Measurements from ENCODE around the gene USP34. TPM values are rescaled to one million over a fixed set of nuclear protein-coding genes. Genes with fewer than 3 reads are reported as not detected.
"Not testable (repeated sequence)": the region's sequence is repeated elsewhere in the genome, so short reads cannot be mapped to it uniquely, and the experiment has no call there.

The USP34 gene
- total RNA-seq, 1 donor from 2014 or later = 226 TPM

DNA sequence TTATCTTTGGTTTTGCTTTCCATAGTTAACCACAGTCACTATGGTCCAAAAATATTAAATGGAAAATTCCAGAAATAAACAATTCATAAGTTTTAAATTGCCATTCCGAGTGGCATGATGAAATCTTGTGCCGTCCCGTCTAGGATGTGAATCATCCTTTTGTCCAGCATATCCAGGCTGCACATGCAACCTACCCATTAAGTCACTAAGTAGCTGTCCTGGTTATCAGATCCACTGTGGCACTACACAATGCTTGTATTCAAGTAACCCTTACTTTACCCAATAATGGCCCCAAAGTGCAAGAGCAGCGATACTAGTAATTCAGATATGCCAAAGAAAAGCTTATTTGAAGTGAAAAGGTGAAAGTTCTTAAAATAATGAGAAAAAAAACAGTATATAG lies 10.7 kb downstream of the USP34 start:
- DNase-seq = no peak

DNA sequence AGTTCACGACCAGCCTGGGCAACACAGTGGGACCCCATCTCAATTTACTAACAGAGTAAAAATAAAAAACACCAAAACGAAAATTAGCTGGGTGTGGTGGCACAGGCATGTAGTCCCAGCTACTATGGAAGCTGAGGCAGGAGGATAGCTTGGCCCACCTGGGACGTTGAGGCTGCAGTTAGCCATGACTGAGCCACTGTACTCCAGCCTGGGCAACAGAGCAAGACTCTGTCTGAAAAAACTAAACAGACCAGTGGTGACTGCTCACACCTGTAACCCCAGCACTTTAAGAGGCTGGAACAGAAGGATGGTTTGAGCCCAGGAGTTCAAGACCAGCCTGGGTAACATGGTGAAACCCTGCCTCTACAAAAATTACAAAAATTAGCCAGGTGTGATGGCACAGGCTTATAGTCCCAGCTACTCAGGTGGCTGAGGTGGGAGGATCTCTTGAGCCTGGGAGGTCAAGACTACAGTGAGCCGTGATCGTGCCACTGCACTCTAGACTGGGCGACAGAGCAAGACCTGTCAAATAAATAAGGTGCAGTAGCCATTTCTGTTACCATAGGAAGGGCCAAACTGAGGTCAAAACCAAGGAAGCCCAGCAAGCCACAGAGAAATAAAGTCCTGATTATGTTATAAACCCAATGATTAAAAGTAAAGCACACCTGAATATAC lies 14.0 kb downstream of the USP34 start:
- DNase-seq = no peak

DNA sequence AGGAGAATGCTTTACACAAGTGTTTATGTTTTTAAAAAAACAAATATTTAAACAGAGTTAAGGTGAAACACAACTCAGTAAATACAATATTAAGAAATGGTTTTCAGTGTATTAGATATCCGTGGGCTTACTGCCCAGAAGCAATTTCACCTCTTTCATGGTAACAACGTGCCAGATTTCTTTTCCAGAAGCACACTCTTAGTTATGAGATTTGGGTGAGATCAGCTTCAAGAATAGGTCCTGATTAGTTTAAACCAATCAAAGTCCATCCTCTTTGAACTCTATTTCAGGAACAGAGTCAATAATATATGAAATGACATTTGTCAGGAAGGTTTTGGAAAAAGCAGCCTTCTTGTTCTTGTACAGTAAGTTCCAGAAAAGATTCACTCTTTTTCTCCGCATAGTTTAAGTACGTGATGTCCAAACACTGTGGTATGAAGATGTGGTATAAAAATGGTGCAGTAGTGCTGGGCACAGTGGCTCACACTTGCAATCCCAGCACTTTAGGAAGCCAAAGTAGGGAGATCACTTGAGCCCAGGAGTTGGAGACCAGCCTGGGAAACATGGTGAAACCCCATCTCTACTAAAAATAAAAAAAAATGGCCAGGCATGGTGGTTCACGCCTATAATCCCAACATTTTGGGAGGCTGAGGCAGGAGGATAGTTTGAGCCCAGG lies 14.7 kb downstream of the USP34 start:
- no peak for DNase-seq

DNA sequence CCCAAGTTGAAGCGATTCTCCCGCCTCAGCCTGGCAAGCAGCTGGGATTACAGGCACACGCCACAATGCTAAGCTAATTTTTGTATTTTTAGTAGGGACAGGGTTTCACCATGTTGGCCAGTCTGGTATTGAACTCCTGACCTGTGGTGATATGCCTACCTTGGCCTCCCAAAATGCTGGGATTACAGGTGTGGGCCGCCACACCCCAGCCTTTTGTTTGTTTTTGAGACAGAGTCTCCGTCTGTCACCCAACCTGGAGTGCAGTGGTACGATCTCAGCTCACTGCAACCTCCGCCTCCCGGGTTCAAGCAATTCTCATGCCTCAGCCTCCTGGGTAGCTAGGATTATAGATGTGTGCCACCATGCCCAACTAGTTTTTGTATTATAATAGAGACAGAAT lies 15.9 kb downstream of the USP34 start:
- not testable (repeated sequence) for DNase-seq

DNA sequence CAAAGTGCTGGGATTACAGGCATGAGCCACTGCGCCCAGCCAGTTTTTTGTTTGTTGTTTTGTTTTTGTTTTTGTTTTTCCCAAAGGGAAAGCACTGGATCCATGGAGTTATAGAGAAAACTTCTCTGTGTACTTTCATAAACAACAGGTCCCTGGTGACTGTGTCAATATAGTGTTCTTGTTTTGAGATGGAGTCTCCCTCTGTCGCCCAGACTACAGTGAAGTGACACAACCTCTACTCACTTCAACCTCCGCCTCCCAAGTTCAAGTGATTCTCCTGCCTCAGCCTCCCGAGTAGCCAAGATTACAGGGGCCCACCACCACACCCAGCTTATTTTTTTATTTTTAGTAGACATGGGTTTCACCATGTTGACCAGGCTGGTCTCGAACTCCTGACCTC lies 16.5 kb downstream of the USP34 start:
- no peak for DNase-seq

DNA sequence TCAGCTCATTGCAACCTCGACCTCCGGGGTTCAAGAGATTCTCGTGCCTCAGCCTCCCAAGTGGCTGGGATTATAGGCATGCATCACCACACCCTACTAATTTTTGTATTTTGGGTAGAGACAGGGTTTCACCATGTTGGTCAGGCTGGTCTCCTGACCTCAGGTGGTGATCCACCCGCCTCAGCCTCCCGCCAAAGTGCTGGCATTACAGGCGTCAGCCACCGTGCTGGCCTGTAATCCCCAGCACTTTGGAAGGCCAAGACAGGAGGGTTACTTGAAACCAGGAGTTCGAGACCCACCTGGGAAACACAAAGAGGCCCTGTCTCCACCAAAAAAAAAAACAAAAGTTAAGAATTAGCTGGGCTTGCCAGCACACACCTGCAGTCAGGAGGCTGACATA lies 18.5 kb downstream of the USP34 start:
- DNase-seq = no peak

DNA sequence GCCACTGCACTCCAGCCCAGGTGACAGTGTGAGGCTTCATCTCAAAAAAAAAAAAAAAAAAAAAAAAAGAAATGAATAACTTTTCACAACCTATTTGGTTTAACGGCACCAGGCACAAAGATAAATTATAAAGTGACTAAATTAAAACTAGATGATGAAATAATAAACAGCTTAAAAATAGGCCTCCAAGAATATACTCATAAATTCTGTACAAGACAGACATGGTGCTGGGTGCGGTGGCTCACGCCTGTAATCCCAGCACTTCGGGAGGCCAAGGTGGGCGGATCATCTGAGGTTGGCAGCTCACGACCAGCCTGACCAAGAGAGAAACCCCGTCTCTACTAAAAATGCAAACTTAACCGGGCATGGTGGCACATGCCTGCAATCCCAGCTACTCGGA lies 19.7 kb downstream of the USP34 start:
- DNase-seq = no peak

DNA sequence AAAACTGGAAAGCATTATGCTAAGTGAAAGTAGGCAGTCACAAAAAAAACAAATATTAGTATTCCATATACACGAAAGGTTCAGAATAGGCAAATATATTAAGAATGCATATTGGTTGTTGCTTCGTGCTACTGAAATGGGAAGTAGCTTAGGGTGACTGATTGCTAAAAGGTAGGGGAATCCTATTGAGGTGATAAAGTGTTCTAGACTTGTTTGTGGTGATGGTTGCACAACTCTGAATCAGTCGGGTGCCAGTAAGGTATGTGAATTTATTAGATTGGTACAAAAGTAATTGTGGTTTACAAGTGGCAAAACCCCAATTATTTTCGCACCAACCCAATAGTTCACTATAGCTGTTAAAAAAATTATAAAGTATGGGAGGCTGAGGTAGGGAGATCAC lies 20.7 kb downstream of the USP34 start:
- no peak for DNase-seq

DNA sequence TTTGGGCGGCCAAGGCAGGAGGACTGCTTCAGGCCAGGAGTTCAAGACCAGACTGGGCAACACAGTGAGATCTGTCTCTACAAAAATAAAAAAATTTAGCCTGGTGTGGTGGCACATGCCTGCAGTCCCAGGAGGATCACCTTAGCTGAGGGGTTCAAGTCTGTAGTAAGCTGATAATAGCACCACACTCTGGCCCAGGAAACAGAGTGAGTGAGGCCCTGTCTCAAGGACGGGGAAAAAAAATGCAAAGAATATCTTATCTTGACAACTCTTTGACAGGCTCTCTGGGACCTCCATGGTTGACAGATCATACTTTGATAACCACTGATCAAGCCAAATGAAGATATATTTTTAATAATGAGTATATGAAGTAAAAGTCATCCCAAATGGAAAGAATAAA lies 22.7 kb downstream of the USP34 start:
- DNase-seq = no peak

DNA sequence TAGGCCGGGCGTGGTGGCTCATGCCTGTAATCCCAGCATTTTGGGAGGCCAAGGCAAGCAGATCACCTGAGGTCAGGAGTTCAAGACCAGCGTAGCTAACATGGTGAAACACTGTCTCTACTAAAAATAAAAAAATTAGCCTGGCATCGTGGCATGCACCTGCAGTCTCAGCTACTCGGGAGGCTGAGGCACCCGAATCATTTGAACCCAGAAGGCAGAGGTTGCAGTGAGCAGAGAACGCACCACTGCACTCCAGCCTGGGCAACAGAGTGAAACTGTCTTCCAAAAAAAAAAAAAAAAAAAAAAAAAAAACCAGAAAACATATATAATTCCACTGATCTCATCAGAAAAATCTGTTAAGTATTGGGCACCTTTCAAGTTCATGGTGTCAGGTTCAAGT lies 23.9 kb downstream of the USP34 start:
- not testable (repeated sequence) for DNase-seq

DNA sequence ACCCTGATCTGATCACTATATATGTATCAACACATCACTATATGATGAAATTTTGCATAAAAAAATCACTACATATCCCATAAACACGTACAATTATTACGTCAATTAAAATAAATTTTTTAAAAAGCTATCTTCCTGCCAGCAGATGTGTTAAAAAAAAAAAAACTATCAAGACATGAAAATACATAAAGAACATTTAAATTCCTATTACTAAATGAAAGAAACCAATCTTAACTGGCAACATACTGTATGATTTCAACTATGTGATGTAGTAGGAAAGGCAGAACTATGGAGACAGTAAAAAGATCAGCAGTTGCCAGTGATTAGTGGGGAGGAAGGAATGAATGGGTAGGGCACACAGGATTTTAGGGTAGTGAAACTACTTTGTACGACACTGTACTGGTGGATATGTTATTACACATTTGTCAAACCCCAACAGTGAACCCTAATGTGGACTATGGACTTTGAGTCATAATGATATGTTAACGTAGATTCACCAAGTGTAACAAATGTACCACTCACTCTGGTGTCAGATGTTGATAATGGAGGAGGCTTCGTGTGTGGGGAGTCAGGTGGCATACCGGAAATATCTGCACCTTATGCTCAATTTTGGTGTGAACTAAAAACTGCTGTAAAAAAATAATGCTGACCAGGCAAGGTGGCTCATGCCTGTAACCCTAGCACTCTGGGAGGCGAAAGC lies 27.4 kb downstream of the USP34 start:
- DNase-seq = no peak

DNA sequence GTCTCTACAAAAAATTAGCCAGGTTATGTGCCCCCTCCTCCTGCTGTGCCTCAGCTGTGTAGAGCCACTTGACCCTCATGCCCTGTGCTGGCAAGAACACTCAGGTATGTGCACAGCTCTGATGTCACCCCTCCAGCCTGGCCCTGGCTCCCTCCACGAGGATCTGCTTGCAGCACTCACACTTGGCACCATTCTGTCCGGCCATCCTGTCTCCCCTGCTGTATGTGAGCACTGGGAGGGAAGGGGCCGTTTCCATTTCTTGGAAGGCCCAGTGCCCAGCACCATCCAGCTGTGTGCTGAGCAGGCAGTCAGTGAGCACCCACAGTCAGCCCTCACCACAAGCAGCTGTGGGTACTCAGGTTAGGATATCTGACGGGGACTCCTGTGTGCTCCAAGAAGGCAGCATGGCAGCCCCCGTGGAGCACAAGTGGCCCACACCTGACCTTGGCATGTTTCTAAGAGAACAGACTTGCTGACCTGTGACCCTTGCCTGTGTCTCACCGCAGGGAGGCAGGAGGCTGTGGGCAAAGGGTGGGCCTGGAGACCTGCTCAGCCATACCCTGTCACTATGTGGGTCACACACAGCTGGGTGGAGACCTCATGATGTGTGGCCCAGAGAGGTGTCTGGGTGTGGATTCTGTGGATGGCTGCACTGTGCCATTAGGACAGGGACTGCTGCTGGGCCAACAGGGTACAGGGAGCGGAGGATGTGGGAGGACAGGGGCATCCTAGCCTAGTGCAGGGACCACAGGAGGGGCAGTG lies 31.5 kb downstream of the USP34 start:
- DNase-seq = no peak

DNA sequence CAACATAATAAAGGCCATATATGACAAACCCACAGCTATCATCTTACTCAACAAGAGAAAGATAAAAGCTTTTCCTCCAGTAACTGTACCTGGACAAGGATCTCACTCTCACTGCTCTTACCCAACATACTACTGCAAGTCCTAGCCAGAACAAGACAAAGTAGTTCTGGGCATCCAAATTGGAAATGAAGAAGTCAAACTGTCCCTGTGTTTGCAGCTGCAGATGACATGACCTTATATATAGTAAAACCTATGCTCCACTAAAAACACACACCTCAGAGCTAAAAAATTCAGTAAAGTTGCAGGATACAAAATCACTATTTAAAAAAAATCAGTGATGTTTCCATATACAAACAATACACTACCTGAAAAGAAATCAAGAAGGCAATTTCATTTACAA lies 32.2 kb downstream of the USP34 start:
- DNase-seq = no peak

DNA sequence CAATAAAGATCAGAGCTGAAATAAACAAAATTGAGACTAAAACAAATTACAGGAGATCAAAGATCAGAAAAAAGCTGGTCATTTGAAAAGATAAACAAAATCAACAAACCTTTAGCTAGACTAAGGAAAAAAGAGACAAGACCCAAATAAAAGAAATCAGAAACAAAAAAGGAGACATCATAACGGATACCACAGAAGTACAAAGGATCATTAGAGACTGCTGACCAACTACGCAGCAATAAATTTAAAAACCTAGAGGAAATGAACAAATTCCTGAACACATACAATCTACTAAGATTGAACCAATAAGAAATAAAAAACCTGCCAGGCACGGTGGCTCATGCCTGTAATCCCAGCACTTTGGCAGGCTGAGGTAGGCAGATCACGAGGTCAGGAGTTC lies 33.7 kb downstream of the USP34 start:
- DNase-seq = no peak

DNA sequence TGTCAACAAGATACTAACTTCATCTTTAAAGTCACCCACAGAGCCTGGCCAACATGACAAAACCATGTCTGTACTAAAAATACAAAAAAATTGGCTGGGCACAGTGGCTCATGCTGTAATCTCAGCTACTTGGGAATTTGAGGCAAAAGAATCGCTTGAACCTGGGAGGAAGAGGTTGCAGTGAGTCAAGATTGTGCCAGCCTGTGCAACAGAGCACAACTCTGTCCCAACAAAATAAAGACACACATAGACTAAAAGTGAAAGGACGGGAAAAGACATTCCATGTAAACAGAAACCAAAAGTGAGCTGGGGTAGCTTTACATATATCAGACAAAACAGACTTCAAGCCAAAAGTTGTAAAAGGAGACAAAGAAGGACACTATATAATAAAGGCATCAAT lies 34.8 kb downstream of the USP34 start:
- DNase-seq = no peak

DNA sequence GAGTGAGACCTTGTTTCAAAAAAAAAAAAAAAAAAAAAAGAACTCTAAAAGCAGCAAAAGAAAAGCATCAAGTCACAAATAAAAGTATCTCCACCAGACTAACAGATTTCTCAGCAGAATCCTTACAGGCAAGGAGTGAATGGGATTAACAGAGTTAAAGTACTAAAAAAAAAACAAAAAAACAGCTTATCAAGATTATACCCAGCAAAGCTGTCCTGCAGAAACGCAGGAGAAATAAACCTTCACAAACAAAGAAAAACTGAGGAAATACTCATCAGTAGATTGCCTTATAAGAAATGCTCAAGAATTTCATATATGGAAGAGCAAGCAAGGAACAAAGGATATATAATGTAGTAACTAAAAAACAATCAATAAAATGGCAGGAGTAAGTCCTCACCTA lies 35.6 kb downstream of the USP34 start:
- DNase-seq = no peak

DNA sequence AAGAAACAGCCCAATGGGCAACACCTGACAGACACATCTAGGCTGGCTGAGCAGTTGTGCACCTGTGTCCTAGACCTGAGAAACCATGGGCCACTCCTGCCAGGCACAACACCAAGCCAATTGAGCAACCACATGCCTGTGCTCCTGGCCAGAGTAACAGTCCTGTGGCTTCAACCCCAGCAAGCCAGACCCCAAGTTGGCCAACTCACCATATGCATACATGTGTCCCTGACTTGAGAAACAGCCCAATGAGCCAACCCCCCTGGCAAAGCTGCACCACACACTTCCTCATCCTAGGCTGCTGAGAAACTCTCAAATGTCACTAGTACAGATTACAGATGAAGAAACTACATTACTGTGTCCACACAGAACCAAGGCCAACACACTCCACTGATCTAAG lies 36.6 kb downstream of the USP34 start:
- no peak for DNase-seq

DNA sequence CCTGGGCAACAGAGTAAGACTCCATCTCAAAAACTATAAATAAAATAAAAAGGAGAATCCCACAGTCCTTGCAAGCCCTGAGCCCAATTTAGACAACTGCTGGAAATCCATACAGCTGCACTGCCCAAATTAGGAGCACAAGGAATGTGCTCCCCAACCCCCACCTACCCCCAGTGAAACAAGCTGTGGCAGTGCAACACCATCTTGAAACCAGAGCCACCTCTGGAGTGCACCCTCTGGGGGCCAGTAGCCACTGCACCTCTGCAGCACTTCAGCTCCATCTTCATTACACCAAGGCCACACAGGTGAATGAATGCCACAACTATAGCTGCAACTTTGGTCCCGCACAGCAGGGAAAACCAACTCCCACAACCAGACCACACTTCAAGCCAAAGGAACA lies 37.3 kb downstream of the USP34 start:
- no peak for DNase-seq

DNA sequence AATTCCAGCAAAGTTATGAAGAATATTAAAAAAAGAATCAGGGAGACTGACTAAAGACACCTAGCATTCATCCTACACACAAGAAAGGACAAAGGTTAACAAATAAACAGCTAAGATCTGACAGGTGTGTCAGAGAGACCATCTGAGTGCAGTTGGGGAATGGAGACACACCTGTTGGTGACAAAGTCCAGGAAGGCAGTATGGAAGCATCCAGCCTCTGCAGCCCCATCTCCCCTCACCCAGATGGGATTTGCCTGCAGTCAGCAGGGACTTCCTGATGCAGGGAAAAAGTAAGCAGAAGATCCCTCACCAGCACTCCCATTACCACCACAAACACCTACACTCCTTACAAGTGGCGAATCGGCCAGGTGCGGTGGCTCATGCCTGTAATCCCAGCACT lies 37.9 kb downstream of the USP34 start:
- DNase-seq = no peak

DNA sequence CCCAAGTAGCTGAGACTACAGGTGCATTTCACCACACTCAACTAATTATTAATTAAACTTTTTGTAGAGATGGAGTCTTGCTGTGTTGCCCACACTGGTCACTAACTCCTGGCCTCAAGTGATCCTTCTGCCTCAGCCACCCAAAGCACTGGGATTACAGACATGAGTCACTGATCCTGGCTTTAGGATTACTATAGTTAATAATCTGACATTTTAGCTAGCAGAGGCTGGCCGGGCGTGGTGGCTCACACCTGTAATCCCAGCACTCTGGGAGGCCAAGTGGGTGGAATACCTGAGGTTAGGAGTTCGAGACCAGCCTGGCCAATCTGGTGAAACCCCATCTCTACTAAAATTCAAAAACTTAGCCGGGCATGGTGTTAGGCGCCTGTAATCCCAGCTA lies 39.5 kb downstream of the USP34 start:
- DNase-seq = no peak

DNA sequence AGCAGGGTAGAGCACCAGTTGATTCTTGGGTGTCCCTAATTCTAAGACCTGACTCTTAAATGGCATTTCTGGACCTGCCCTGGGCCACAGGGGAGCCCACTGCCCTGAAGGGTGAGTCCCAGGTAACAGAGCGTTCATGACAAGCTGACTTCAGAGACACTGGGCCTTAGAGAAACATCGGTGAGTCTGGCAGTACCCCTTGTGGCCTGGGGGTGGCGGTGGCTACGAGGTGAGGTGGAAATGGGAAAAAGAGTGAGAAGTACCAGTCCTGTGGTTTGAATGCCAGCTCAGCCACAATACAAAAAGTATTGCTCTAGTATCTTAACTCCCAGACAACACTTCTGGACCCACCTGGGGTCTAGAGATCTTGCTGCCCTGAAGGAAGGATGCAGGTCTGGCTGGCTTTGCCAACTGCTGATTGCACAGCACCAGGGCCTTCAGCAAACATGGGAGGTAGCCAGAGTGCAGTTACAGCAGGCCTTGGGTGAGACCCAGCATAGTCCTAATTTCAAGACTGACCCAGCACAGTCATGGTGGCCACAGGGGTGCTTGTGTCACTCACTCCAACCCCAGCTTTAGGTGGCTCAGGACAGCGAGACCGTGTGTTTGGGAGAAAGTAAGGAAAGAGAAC lies 44.5 kb downstream of the USP34 start:
- DNase-seq = no peak

DNA sequence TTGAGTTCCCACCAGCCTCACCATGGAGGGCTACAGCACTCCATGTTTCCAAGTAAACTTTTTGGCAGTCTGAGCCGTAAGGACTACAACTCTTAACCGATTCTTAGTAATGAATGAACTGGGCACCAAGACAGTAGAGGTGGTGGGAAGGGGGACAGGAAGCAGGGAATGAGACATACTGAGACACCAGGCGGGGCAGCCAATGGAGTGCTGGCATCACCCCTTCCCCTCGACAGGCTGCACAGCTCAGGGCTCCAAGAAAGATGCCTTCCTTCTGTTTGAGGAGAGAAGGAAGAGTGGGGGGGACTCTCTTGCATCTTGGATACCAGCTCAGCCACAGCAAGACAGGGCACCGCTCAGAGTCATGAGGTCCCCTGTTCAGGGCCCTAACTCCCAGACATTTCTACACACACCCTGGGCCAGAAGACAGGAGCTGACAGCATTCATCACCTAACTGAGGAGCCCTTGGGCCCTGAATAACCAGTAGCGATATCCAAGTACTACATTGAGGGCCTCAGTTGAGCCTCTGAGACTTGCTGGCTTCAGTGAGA lies 45.2 kb downstream of the USP34 start:
- no peak for DNase-seq
